Mononuclear cell (primary cell): ENCODE results near the gene EPB41. TPM values are rescaled to one million over a fixed set of nuclear protein-coding genes. Genes with fewer than 3 reads are reported as not detected.

ENCODE experiments used
- H3K27me3 ChIP-seq: 2 replicates; pipeline ENCODE4 v1.6.0; 2011; ENCODE audit warnings: low read length, control low read depth; ENCODE audit not compliant: insufficient read depth
- H3K4me1 ChIP-seq: 2 replicates; pipeline ENCODE4 v1.5.1; 2011; ENCODE audit warnings: mild to moderate bottlenecking, low read length, control low read depth; ENCODE audit not compliant: insufficient read depth
- H3K4me3 ChIP-seq: 2 replicates; pipeline ENCODE4 v1.5.1; 2011; ENCODE audit warnings: mild to moderate bottlenecking, low read length, moderate library complexity
- H3K9me3 ChIP-seq: 2 replicates; pipeline ENCODE4 v1.5.1; 2011; ENCODE audit warnings: low read depth, mild to moderate bottlenecking, control low read depth, low read length
- total RNA-seq: library from RNA; depleted of rRNA; stranded (reverse); fragments of >200 nt; gene quantifications from one replicate; pipeline ENCODE4 v1.2.3, GENCODE V29; 2012

Gene EPB41
- total RNA-seq, 1 donor, result 159 TPM

GRCh38 chr1:28900562-28900961 is 13.8 kb upstream of the EPB41 start:
- no peak overlapping the region for H3K4me3 ChIP-seq
- peaks cover 23% of the 10 kb centered on the region for H3K4me1 ChIP-seq
- no peaks in the 10 kb centered on the region for H3K27me3 ChIP-seq
- no peaks in the 10 kb centered on the region for H3K9me3 ChIP-seq

- no peaks in the 10 kb centered on the region for H3K27me3 ChIP-seq
- no peaks in the 10 kb centered on the region for H3K9me3 ChIP-seq
- H3K4me1 ChIP-seq, result peaks cover 21% of the 10 kb centered on the region
- no peak overlapping the region for H3K4me3 ChIP-seq
Measured at GRCh38 chr1:28902738-28903137, 11.6 kb upstream of the EPB41 start.

- Histone ChIP-seq H3K4me3 (no peak overlapping the region), H3K9me3 (no peaks in the 10 kb centered on the region), H3K27me3 (no peaks in the 10 kb centered on the region), H3K4me1 (no peaks in the 10 kb centered on the region)
Measured at GRCh38 chr1:28905921-28906666, 8.3 kb upstream of the EPB41 start.

- Histone ChIP-seq H3K4me1 (peaks cover 9% of the 10 kb centered on the region), H3K4me3 (no peak overlapping the region), H3K9me3 (no peaks in the 10 kb centered on the region), H3K27me3 (no peaks in the 10 kb centered on the region)
Measured at GRCh38 chr1:28909198-28909597, 5.2 kb upstream of the EPB41 start.

- Histone ChIP-seq H3K9me3 (no peaks in the 10 kb centered on the region), H3K4me1 (peaks cover 15% of the 10 kb centered on the region), H3K27me3 (no peaks in the 10 kb centered on the region)
Measured at GRCh38 chr1:28910379-28911115, 3.8 kb upstream of the EPB41 start.

GRCh38 chr1:28913786-28914227 is 562 bp upstream of the EPB41 start:
- Histone ChIP-seq H3K4me1 (peaks cover 39% of the 10 kb centered on the region), H3K4me3 (peak overlapping the region; percentile 78), H3K9me3 (no peaks in the 10 kb centered on the region), H3K27me3 (no peaks in the 10 kb centered on the region)

More at GRCh38 chr1:28910379-28911115, 3.8 kb upstream of the EPB41 start:
- H3K4me3 ChIP-seq, result no peak overlapping the region

- H3K4me1 ChIP-seq, result peaks cover 42% of the 10 kb centered on the region
- no peaks in the 10 kb centered on the region for H3K27me3 ChIP-seq
- peak overlapping the region; percentile 78 for H3K4me3 ChIP-seq
- no peaks in the 10 kb centered on the region for H3K9me3 ChIP-seq
Measured at GRCh38 chr1:28915031-28915895, 894 bp downstream of the EPB41 start.

- H3K9me3 ChIP-seq, result no peaks in the 10 kb centered on the region
- no peaks in the 10 kb centered on the region for H3K27me3 ChIP-seq
- no peak overlapping the region for H3K4me3 ChIP-seq
- peaks cover 49% of the 10 kb centered on the region for H3K4me1 ChIP-seq
Measured at GRCh38 chr1:28917757-28918118, 3.4 kb downstream of the EPB41 start.

GRCh38 chr1:28921286-28921869 is 7.0 kb downstream of the EPB41 start:
- Histone ChIP-seq H3K9me3 (no peaks in the 10 kb centered on the region), H3K4me1 (peaks cover 47% of the 10 kb centered on the region), H3K4me3 (no peak overlapping the region), H3K27me3 (no peaks in the 10 kb centered on the region)

GRCh38 chr1:28925350-28925891 is 11.1 kb downstream of the EPB41 start:
- no peak overlapping the region for H3K4me3 ChIP-seq
- H3K9me3 ChIP-seq, result no peaks in the 10 kb centered on the region
- H3K4me1 ChIP-seq, result peaks cover 62% of the 10 kb centered on the region

GRCh38 chr1:28926629-28927265 is 12.4 kb downstream of the EPB41 start:
- no peak overlapping the region for H3K4me3 ChIP-seq
- no peaks in the 10 kb centered on the region for H3K27me3 ChIP-seq
- peaks cover 62% of the 10 kb centered on the region for H3K4me1 ChIP-seq
- H3K9me3 ChIP-seq, result no peaks in the 10 kb centered on the region

More at GRCh38 chr1:28925350-28925891, 11.1 kb downstream of the EPB41 start:
- H3K27me3 ChIP-seq, result no peaks in the 10 kb centered on the region

- no peak overlapping the region for H3K4me3 ChIP-seq
- H3K9me3 ChIP-seq, result no peaks in the 10 kb centered on the region
- H3K4me1 ChIP-seq, result peaks cover 62% of the 10 kb centered on the region
- no peaks in the 10 kb centered on the region for H3K27me3 ChIP-seq
Measured at GRCh38 chr1:28927266-28927647, 12.9 kb downstream of the EPB41 start.

- H3K9me3 ChIP-seq, result no peaks in the 10 kb centered on the region
- H3K4me3 ChIP-seq, result no peak overlapping the region
- H3K27me3 ChIP-seq, result no peaks in the 10 kb centered on the region
- peaks cover 58% of the 10 kb centered on the region for H3K4me1 ChIP-seq
Measured at GRCh38 chr1:28927648-28928313, 13.4 kb downstream of the EPB41 start.
